HepG2 (cell line): ENCODE results near the gene PPFIA3. TPM values are rescaled to one million over a fixed set of nuclear protein-coding genes. Genes with fewer than 3 reads are reported as not detected.

ENCODE experiments used
- CHCHD3 ChIP-seq: sonication (generic); formaldehyde crosslinking; IDR thresholded peaks from 2 replicates; pipeline ENCODE4 v1.8.0; 2022; ENCODE audit warnings: mild to moderate bottlenecking, missing genetic modification reagents, moderate library complexity
- GATAD1 ChIP-seq: IDR thresholded peaks from 2 replicates; pipeline ENCODE4 v1.6.1; 2016; ENCODE audit warnings: missing genetic modification reagents, missing compliant biosample characterization
- U2AF2 ChIP-seq: fragments of 200-400 bp; formaldehyde crosslinking; IDR thresholded peaks from 2 replicates; pipeline ENCODE4 v1.6.1; 2017; ENCODE audit warnings: low read depth, mild to moderate bottlenecking, low read length
- ZEB1 ChIP-seq: IDR thresholded peaks from 2 replicates; pipeline ENCODE4 v1.6.1; 2012; ENCODE audit warnings: mild to moderate bottlenecking, low read depth, inconsistent platforms; ENCODE audit not compliant: insufficient replicate concordance
- polyA plus RNA-seq, 8 experiments: library from polyadenylated mRNA; depleted of rRNA in 3 of 8; stranded (reverse) in 7 of 8; unstranded in 1 of 8; fragments of >200 nt; fragmentation: Illumina TruSeq in 4 of 8; extraction: Trizol in 4 of 8; gene quantifications; 2 replicates each; pipeline versions ENCODE4 v1.2.1 to v1.2.3, GENCODE V29; 2011 to 2016; ENCODE audit warnings: low read depth in 4 of 8, missing spikeins in 1 of 8, mixed read lengths in 1 of 8; ENCODE audit not compliant: insufficient read depth in 1 of 8
- total RNA-seq, 5 experiments: library from RNA; depleted of rRNA; stranded (reverse); fragments of >200 nt; fragmentation: Illumina TruSeq; extraction: Trizol; gene quantifications; 2 replicates each; pipeline ENCODE4 v1.2.3, GENCODE V29; 2016; ENCODE audit warnings: low read depth in 1 of 5
- TF ChIP-seq, protein P1 (sequence below): sonication (generic); formaldehyde crosslinking; IDR thresholded peaks from 2 replicates; pipeline ENCODE4 v1.4.0; 2020; ENCODE audit warnings: mild to moderate bottlenecking, missing genetic modification reagents
- TF ChIP-seq, protein P2 (sequence below): sonication (generic); formaldehyde crosslinking; IDR thresholded peaks from 2 replicates; pipeline ENCODE4 v1.4.0; 2020; ENCODE audit warnings: low read depth, mild to moderate bottlenecking, missing genetic modification reagents
- TF ChIP-seq, protein P3 (sequence below): sonication (generic); formaldehyde crosslinking; IDR thresholded peaks from 2 replicates; pipeline ENCODE4 v1.9.0; 2022; ENCODE audit warnings: low read depth, missing genetic modification reagents
- TF ChIP-seq, protein P4 (sequence below): sonication (generic); formaldehyde crosslinking; IDR thresholded peaks from 2 replicates; pipeline ENCODE4 v1.5.0; 2020; ENCODE audit warnings: missing genetic modification reagents
- TF ChIP-seq, protein P5 (sequence below): sonication (generic); formaldehyde crosslinking; IDR thresholded peaks from 2 replicates; pipeline ENCODE4 v1.5.0; 2020; ENCODE audit warnings: mild to moderate bottlenecking, missing genetic modification reagents, borderline replicate concordance
- TF ChIP-seq, protein P6 (sequence below): sonication (generic); formaldehyde crosslinking; IDR thresholded peaks from 2 replicates; pipeline ENCODE4 v1.4.0; 2020; ENCODE audit warnings: missing genetic modification reagents

PPFIA3 gene
- total and polyA plus RNA-seq, 2 of the 13 experiments (the other 11 are each of a cell fraction or from before 2014, with no cell fraction given), result 6.7 to 8.6 TPM

DNA sequence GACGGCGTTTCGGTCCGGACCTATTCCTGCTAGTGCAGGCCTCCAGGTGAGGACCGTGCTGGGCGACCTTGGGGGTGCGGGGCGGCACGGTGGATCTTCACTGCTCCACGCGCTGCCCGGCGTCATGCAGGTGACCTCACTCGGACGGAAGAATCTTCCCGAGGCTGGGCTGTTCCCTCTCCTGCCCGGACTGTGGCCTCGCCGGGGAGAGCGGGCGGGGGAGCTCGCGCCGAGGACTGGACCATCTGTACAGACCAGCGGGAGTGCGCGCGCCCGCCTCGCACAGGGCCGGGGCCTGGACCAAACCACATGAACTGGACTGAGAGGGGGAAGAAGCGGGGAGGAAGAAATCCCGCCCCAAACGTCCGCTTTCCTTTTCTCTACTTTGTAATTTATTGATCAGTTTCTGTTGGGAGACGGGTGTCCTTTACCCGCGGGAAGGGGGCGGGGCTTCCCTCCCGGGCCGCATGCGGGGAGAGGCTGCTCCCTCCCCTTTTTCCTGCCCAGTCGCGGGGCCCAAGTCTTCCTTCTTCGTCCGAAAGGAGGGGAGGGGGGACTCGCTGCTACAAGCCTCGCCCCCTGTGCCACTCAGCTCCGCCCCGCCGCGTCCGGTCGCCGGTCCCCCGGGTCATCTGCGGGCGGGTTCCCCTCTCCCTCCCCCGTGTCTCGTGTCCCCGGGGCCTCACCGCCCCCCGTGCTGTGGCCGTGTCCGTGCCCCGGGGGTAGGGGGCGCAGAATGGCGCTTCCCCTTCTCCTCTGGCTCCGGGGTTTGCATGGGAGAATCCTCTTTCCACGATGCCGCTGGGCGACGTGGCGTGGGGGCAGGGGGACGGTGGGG lies 31.0 kb downstream of the PPFIA3 start (continued):
- TF ChIP-seq, protein P1, sequence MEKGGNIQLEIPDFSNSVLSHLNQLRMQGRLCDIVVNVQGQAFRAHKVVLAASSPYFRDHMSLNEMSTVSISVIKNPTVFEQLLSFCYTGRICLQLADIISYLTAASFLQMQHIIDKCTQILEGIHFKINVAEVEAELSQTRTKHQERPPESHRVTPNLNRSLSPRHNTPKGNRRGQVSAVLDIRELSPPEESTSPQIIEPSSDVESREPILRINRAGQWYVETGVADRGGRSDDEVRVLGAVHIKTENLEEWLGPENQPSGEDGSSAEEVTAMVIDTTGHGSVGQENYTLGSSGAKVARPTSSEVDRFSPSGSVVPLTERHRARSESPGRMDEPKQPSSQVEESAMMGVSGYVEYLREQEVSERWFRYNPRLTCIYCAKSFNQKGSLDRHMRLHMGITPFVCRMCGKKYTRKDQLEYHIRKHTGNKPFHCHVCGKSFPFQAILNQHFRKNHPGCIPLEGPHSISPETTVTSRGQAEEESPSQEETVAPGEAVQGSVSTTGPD (CRISPR knock-in tag), result no peak
- TF ChIP-seq, protein P2, sequence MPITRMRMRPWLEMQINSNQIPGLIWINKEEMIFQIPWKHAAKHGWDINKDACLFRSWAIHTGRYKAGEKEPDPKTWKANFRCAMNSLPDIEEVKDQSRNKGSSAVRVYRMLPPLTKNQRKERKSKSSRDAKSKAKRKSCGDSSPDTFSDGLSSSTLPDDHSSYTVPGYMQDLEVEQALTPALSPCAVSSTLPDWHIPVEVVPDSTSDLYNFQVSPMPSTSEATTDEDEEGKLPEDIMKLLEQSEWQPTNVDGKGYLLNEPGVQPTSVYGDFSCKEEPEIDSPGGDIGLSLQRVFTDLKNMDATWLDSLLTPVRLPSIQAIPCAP (CRISPR knock-in tag), result 0 out of 2 replicates have a peak, but pooled peaks have one; percentile 76
- TF ChIP-seq, protein P3, sequence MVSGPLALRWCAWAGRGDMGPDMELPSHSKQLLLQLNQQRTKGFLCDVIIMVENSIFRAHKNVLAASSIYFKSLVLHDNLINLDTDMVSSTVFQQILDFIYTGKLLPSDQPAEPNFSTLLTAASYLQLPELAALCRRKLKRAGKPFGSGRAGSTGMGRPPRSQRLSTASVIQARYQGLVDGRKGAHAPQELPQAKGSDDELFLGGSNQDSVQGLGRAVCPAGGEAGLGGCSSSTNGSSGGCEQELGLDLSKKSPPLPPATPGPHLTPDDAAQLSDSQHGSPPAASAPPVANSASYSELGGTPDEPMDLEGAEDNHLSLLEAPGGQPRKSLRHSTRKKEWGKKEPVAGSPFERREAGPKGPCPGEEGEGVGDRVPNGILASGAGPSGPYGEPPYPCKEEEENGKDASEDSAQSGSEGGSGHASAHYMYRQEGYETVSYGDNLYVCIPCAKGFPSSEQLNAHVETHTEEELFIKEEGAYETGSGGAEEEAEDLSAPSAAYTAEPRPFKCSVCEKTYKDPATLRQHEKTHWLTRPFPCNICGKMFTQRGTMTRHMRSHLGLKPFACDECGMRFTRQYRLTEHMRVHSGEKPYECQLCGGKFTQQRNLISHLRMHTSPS (CRISPR knock-in tag), result no peak
- TF ChIP-seq, protein P4, sequence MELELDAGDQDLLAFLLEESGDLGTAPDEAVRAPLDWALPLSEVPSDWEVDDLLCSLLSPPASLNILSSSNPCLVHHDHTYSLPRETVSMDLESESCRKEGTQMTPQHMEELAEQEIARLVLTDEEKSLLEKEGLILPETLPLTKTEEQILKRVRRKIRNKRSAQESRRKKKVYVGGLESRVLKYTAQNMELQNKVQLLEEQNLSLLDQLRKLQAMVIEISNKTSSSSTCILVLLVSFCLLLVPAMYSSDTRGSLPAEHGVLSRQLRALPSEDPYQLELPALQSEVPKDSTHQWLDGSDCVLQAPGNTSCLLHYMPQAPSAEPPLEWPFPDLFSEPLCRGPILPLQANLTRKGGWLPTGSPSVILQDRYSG (CRISPR knock-in tag), result no peak
- TF ChIP-seq ZEB1, result no peak
- TF ChIP-seq, protein P5, sequence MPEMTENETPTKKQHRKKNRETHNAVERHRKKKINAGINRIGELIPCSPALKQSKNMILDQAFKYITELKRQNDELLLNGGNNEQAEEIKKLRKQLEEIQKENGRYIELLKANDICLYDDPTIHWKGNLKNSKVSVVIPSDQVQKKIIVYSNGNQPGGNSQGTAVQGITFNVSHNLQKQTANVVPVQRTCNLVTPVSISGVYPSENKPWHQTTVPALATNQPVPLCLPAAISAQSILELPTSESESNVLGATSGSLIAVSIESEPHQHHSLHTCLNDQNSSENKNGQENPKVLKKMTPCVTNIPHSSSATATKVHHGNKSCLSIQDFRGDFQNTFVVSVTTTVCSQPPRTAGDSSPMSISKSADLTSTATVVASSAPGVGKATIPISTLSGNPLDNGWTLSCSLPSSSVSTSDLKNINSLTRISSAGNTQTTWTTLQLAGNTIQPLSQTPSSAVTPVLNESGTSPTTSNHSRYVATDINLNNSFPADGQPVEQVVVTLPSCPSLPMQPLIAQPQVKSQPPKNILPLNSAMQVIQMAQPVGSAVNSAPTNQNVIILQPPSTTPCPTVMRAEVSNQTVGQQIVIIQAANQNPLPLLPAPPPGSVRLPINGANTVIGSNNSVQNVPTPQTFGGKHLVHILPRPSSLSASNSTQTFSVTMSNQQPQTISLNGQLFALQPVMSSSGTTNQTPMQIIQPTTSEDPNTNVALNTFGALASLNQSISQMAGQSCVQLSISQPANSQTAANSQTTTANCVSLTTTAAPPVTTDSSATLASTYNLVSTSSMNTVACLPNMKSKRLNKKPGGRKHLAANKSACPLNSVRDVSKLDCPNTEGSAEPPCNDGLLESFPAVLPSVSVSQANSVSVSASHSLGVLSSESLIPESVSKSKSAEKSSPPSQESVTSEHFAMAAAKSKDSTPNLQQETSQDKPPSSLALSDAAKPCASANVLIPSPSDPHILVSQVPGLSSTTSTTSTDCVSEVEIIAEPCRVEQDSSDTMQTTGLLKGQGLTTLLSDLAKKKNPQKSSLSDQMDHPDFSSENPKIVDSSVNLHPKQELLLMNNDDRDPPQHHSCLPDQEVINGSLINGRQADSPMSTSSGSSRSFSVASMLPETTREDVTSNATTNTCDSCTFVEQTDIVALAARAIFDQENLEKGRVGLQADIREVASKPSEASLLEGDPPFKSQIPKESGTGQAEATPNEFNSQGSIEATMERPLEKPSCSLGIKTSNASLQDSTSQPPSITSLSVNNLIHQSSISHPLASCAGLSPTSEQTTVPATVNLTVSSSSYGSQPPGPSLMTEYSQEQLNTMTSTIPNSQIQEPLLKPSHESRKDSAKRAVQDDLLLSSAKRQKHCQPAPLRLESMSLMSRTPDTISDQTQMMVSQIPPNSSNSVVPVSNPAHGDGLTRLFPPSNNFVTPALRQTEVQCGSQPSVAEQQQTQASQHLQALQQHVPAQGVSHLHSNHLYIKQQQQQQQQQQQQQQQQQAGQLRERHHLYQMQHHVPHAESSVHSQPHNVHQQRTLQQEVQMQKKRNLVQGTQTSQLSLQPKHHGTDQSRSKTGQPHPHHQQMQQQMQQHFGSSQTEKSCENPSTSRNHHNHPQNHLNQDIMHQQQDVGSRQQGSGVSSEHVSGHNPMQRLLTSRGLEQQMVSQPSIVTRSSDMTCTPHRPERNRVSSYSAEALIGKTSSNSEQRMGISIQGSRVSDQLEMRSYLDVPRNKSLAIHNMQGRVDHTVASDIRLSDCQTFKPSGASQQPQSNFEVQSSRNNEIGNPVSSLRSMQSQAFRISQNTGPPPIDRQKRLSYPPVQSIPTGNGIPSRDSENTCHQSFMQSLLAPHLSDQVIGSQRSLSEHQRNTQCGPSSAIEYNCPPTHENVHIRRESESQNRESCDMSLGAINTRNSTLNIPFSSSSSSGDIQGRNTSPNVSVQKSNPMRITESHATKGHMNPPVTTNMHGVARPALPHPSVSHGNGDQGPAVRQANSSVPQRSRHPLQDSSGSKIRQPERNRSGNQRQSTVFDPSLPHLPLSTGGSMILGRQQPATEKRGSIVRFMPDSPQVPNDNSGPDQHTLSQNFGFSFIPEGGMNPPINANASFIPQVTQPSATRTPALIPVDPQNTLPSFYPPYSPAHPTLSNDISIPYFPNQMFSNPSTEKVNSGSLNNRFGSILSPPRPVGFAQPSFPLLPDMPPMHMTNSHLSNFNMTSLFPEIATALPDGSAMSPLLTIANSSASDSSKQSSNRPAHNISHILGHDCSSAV (CRISPR knock-in tag), result no peak
- peak; percentile 43; the same call in 1 of the 2 replicates for TF ChIP-seq GATAD1 (CRISPR knock-in tag)
- TF ChIP-seq, protein P6, sequence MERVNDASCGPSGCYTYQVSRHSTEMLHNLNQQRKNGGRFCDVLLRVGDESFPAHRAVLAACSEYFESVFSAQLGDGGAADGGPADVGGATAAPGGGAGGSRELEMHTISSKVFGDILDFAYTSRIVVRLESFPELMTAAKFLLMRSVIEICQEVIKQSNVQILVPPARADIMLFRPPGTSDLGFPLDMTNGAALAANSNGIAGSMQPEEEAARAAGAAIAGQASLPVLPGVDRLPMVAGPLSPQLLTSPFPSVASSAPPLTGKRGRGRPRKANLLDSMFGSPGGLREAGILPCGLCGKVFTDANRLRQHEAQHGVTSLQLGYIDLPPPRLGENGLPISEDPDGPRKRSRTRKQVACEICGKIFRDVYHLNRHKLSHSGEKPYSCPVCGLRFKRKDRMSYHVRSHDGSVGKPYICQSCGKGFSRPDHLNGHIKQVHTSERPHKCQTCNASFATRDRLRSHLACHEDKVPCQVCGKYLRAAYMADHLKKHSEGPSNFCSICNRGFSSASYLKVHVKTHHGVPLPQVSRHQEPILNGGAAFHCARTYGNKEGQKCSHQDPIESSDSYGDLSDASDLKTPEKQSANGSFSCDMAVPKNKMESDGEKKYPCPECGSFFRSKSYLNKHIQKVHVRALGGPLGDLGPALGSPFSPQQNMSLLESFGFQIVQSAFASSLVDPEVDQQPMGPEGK (CRISPR knock-in tag), result no peak; the same call in none of the 2 replicates
- TF ChIP-seq U2AF2, result no peak
- TF ChIP-seq CHCHD3, result no peak
- TF ChIP-seq, all 625 proteins: peak for 203
